GM23248 (cell line): Measurements from ENCODE around the gene RERE.

Experiments
- EZH2 ChIP-seq: fragments of 200-600 bp; sonication (generic); IDR thresholded peaks from 2 replicates; pipeline ENCODE4 v1.6.1; 2018; ENCODE audit warnings: antibody characterized with exemption, mild to moderate bottlenecking; ENCODE audit not compliant: insufficient read depth, poor library complexity, severe bottlenecking
- EZH2phosphoT487 ChIP-seq: fragments of 200-600 bp; sonication (generic); IDR thresholded peaks from 2 replicates; pipeline ENCODE4 v1.6.1; 2018; ENCODE audit warnings: antibody characterized with exemption, moderate library complexity, mild to moderate bottlenecking, low read depth; ENCODE audit not compliant: insufficient read depth

DNA sequence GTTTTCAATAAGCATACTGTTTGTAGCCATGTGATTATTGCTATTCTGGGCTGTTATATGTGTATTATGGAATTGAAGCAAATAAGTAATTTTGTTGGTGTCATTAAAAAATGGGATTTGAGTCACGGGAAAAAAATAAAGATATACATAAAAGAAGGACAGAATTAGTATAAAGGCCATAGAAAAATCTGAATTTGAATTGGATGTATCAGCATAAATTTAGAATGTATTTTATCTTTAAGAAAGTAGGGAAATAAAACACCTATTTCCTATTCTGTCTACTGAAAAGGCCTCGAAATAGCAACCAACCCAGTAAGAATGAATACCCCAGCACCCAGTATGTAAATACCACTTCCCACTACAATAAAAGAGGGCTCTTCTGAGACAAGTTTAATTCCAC lies 313.6 kb downstream of the RERE start:
- TF ChIP-seq EZH2phosphoT487: no peak
- no peak for TF ChIP-seq EZH2
